GM21619 (cell line): ENCODE measurements around the gene PTH1R.
A peak's percentile ranks its signal among the peaks of the same experiment; 100 is the strongest.

Source experiments
- ATAC-seq: cut with Tn5 transposase; IDR thresholded peaks from one replicate; pipeline ENCODE4 v1.9.1; 2021; ENCODE audit not compliant: unreplicated experiment

PTH1R gene

GRCh38 chr3:46926871-46927717 is 49.6 kb downstream of the PTH1R start:
- ATAC-seq = peak; percentile 45

- no peak for ATAC-seq
Observed at GRCh38 chr3:46927718-46928073, 50.2 kb downstream of the PTH1R start.

- ATAC-seq = no peak
Observed at GRCh38 chr3:46928282-46928681, 50.8 kb downstream of the PTH1R start.

GRCh38 chr3:46929324-46929723 is 51.8 kb downstream of the PTH1R start:
- ATAC-seq = no peak

- no peak for ATAC-seq
Observed at GRCh38 chr3:46930166-46930944, 52.8 kb downstream of the PTH1R start.

- ATAC-seq = no peak
Observed at GRCh38 chr3:46930945-46931403, 53.5 kb downstream of the PTH1R start.

GRCh38 chr3:46931631-46932331 is 54.3 kb downstream of the PTH1R start:
- no peak for ATAC-seq

- no peak for ATAC-seq
Observed at GRCh38 chr3:46932455-46933225, 55.1 kb downstream of the PTH1R start.

- ATAC-seq = no peak
Observed at GRCh38 chr3:46933261-46933660, 55.7 kb downstream of the PTH1R start.

- ATAC-seq = no peak
Observed at GRCh38 chr3:46934072-46934471, 56.6 kb downstream of the PTH1R start.

- ATAC-seq = no peak
Observed at GRCh38 chr3:46934498-46935167, 57.1 kb downstream of the PTH1R start.

- ATAC-seq = no peak
Observed at GRCh38 chr3:46935168-46935858, 57.8 kb downstream of the PTH1R start.

GRCh38 chr3:46935989-46936558 is 58.6 kb downstream of the PTH1R start:
- ATAC-seq = no peak

- no peak for ATAC-seq
Observed at GRCh38 chr3:46936733-46937250, 59.3 kb downstream of the PTH1R start.

- ATAC-seq = no peak
Observed at GRCh38 chr3:46938118-46938517, 60.6 kb downstream of the PTH1R start.

- ATAC-seq = no peak
Observed at GRCh38 chr3:46939578-46940445, 62.3 kb downstream of the PTH1R start.

GRCh38 chr3:46942076-46942475 is 64.6 kb downstream of the PTH1R start:
- ATAC-seq = no peak
